ENCODE measurements around the gene ZC2HC1B. TPM values are rescaled to one million over a fixed set of nuclear protein-coding genes. Genes with fewer than 3 reads are reported as not detected.

The ZC2HC1B gene
- total RNA-seq, 2 experiments from 2014 or later = not detected

- Histone ChIP-seq H3K36me3 (ENCODE audit: insufficient read depth, low read length) (no peaks in the 10 kb centered on the region), H3K4me1 (ENCODE audit: insufficient read depth, low read length) (no peaks in the 10 kb centered on the region), H3K9me3 (ENCODE audit: control insufficient read depth in 1 of 2, insufficient read depth in 1 of 2, low read length in 2 of 2) (no peaks in the 10 kb centered on the region), H3K4me3 (ENCODE audit: low read length) (no peak overlapping the region), H3K27me3 (ENCODE audit: control insufficient read depth in 1 of 2, insufficient read depth in 2 of 2, low read length in 2 of 2) (no peaks in the 10 kb centered on the region), H3K27ac (ENCODE audit: low read depth in 1 of 2, low read length in 2 of 2) (no peak overlapping the region)
- no peaks in the 10 kb centered on the region for H3K4me1 Mint-ChIP-seq (ENCODE audit: low read depth)
- POLR2A ChIA-PET = no interaction called here
- H3K27me3 Mint-ChIP-seq = no peaks in the 10 kb centered on the region
- no peaks in the 10 kb centered on the region for H3K9me3 Mint-ChIP-seq
- ATAC-seq (ENCODE audit: poor library complexity) (no peak), DNase-seq (no peak)
- TF ChIP-seq CTCF (IDR thresholded peaks at IDR 0.05) = no peak
- H3K36me3 Mint-ChIP-seq (ENCODE audit: low read depth) = no peaks in the 10 kb centered on the region
- CTCF ChIA-PET = no interaction called here
- intact Hi-C loops (cut with DNase I, micrococcal nuclease) = no loop called here
- H3K27ac Mint-ChIP-seq = no peak overlapping the region
- no peak overlapping the region for H3K4me3 Mint-ChIP-seq
These were observed 93.5 kb downstream of the ZC2HC1B start for GRCh38 chr6:143957679-143958274.

- POLR2A ChIA-PET = no interaction called here
- intact Hi-C loops (cut with DNase I, micrococcal nuclease) = no loop called here
These were observed 94.6 kb downstream of the ZC2HC1B start for GRCh38 chr6:143958839-143959399.

DNA sequence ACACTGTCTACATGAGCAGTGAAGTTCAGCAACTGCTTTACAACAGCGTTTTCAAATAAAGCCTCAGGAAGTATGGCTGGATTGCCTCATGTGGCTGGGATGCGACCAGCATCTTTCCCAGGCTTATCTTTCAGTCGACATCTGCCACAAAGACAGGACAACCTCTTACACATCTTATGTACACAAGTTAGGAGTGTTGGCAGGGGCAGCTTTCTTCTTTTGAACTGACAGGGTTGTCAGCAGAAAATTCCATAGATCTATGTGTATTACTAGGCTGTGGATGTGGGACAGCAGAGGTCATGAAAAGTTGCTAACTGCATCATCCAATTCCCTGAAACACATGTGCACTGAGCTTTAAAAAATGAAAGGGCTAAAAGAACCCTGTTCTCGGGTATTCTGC lies 95.7 kb downstream of the ZC2HC1B start:
- intact Hi-C loops (cut with DNase I, micrococcal nuclease) = no loop called here
- no peak for ATAC-seq (ENCODE audit: poor library complexity)
- no peak overlapping the region for H3K4me3 Mint-ChIP-seq
- Histone ChIP-seq H3K27ac (ENCODE audit: low read depth in 1 of 2, low read length in 2 of 2) (no peak overlapping the region), H3K4me3 (ENCODE audit: low read length) (no peak overlapping the region), H3K9me3 (ENCODE audit: control insufficient read depth in 1 of 2, insufficient read depth in 1 of 2, low read length in 2 of 2) (no peaks in the 10 kb centered on the region), H3K36me3 (ENCODE audit: insufficient read depth, low read length) (no peaks in the 10 kb centered on the region), H3K27me3 (ENCODE audit: control insufficient read depth in 1 of 2, insufficient read depth in 2 of 2, low read length in 2 of 2) (no peaks in the 10 kb centered on the region), H3K4me1 (ENCODE audit: insufficient read depth, low read length) (no peaks in the 10 kb centered on the region)
- no peaks in the 10 kb centered on the region for H3K9me3 Mint-ChIP-seq
- H3K36me3 Mint-ChIP-seq (ENCODE audit: low read depth) = no peaks in the 10 kb centered on the region
- no peak for TF ChIP-seq CTCF (IDR thresholded peaks at IDR 0.05)
- no peaks in the 10 kb centered on the region for H3K27me3 Mint-ChIP-seq
- DNase-seq = no peak
- ChIA-PET CTCF (no interaction called here), POLR2A (no interaction called here)
- H3K27ac Mint-ChIP-seq = no peak overlapping the region
- no peaks in the 10 kb centered on the region for H3K4me1 Mint-ChIP-seq (ENCODE audit: low read depth)

More at GRCh38 chr6:143958839-143959399, 94.6 kb downstream of the ZC2HC1B start:
- H3K36me3 Mint-ChIP-seq (ENCODE audit: low read depth) = no peaks in the 10 kb centered on the region
- H3K4me3 ChIP-seq (ENCODE audit: low read length) = no peak overlapping the region
- H3K27me3 ChIP-seq (ENCODE audit: control insufficient read depth in 1 of 2, insufficient read depth in 2 of 2, low read length in 2 of 2) = no peaks in the 10 kb centered on the region
- H3K9me3 Mint-ChIP-seq = no peaks in the 10 kb centered on the region
- H3K36me3 ChIP-seq (ENCODE audit: insufficient read depth, low read length) = no peaks in the 10 kb centered on the region
- DNase-seq (no peak), ATAC-seq (ENCODE audit: poor library complexity) (no peak)
- CTCF ChIA-PET = no interaction called here
- no peak overlapping the region for H3K27ac Mint-ChIP-seq
- no peak overlapping the region for H3K27ac ChIP-seq (ENCODE audit: low read depth in 1 of 2, low read length in 2 of 2)
- H3K4me1 Mint-ChIP-seq (ENCODE audit: low read depth) = no peaks in the 10 kb centered on the region
- no peak overlapping the region for H3K4me3 Mint-ChIP-seq
- H3K4me1 ChIP-seq (ENCODE audit: insufficient read depth, low read length) = no peaks in the 10 kb centered on the region
- TF ChIP-seq CTCF (IDR thresholded peaks at IDR 0.05) = no peak
- no peaks in the 10 kb centered on the region for H3K27me3 Mint-ChIP-seq
- no peaks in the 10 kb centered on the region for H3K9me3 ChIP-seq (ENCODE audit: control insufficient read depth in 1 of 2, insufficient read depth in 1 of 2, low read length in 2 of 2)
